B cell (primary cell): ENCODE data around the gene KRT39. TPM values are rescaled to one million over a fixed set of nuclear protein-coding genes. Genes with fewer than 3 reads are reported as not detected.

Source experiments
- ATAC-seq: fragments of 200-7000 bp; cut with Tn5 transposase; one replicate; pipeline ENCODE4 v1.10.0; 2021; ENCODE audit warnings: low read depth, mild to moderate bottlenecking, moderate number of reproducible peaks, moderate library complexity
- CTCF ChIA-PET: fragments of 350-600 bp; sonication (Branson Sonifier 250); formaldehyde crosslinking; loops from one replicate; lab custom pipeline; 2021; ENCODE audit warnings: antibody characterized with exemption, inconsistent platforms; lab: Charles Lee
- POLR2A ChIA-PET: fragments of 350-600 bp; sonication (Branson Sonifier 250); formaldehyde crosslinking; loops from one replicate; lab custom pipeline; 2021; ENCODE audit warnings: antibody characterized with exemption; lab: Charles Lee
- DNase-seq: peaks from one replicate; pipeline ENCODE4 v3.0.0; 2013
- H2AFZ ChIP-seq: 2 replicates; pipeline ENCODE4 v1.6.1; 2012; ENCODE audit warnings: mild to moderate bottlenecking, low read depth, low read length; ENCODE audit not compliant: insufficient read depth, poor library complexity, severe bottlenecking
- H3K27ac ChIP-seq, 2 donors: 1 replicate in 1 of 2; 2 replicates in 1 of 2; pipeline ENCODE4 v1.5.1; 2012 to 2013; ENCODE audit warnings: low read length in 2 of 2, mild to moderate bottlenecking in 2 of 2, moderate library complexity in 1 of 2
- H3K27me3 ChIP-seq, 4 experiments: fragments of 200-600 bp in 1 of 4; sonication (generic) in 1 of 4; replicated peaks in 1 of 4; 1 replicate in 2 of 4; 2 replicates in 2 of 4; pipeline versions ENCODE4 v1.6.1 to v1.7.0; 2013 to 2016; ENCODE audit warnings: low read length in 3 of 4, mild to moderate bottlenecking in 2 of 4, mixed read lengths in 1 of 4, moderate library complexity in 1 of 4; ENCODE audit not compliant: insufficient read depth in 4 of 4, control insufficient read depth in 3 of 4; ENCODE audit errors: control extremely low read depth in 1 of 4
- H3K36me3 ChIP-seq, 2 experiments: replicated peaks in 1 of 2; 1 replicate in 1 of 2; 2 replicates in 1 of 2; pipeline versions ENCODE4 v1.6.1 to v1.7.1; 2013; ENCODE audit warnings: low read length in 1 of 2; ENCODE audit not compliant: insufficient read depth in 2 of 2, control insufficient read depth in 1 of 2; ENCODE audit errors: control extremely low read depth in 1 of 2, extremely low read depth in 1 of 2
- H3K4me1 ChIP-seq, 2 donors: fragments of 200-600 bp in 1 of 2; sonication (generic) in 1 of 2; 1 replicate in 1 of 2; 2 replicates in 1 of 2; pipeline versions ENCODE4 v1.5.1 to v1.6.1; 2013 to 2017; ENCODE audit warnings: low read length in 2 of 2; ENCODE audit not compliant: control insufficient read depth in 2 of 2, insufficient read depth in 2 of 2
- H3K4me2 ChIP-seq: replicated peaks from 2 replicates; pipeline ENCODE3; 2012; ENCODE audit warnings: mild to moderate bottlenecking, low read depth, low read length; ENCODE audit not compliant: poor library complexity, severe bottlenecking
- H3K4me3 ChIP-seq, 5 experiments: fragments of 200-600 bp in 1 of 5; sonication (generic) in 1 of 5; 1 replicate in 3 of 5; 2 replicates in 2 of 5; pipeline versions ENCODE4 v1.5.1 to v1.7.0; 2011 to 2016; ENCODE audit warnings: low read length in 4 of 5, mild to moderate bottlenecking in 4 of 5, low read depth in 2 of 5, control low read depth in 1 of 5, moderate library complexity in 1 of 5; ENCODE audit not compliant: insufficient read depth in 1 of 5; ENCODE audit errors: control extremely low read depth in 1 of 5, extremely low read depth in 1 of 5
- H3K79me2 ChIP-seq: fragments of 200-600 bp; sonication (generic); one replicate; pipeline ENCODE4 v1.6.0; 2016; ENCODE audit warnings: low read length; ENCODE audit not compliant: control insufficient read depth, insufficient read depth
- H3K9ac ChIP-seq: fragments of 200-600 bp; sonication (generic); 2 replicates; pipeline ENCODE4 v1.6.1; 2017; ENCODE audit warnings: mild to moderate bottlenecking, low read length, moderate library complexity
- H3K9me3 ChIP-seq, 3 donors: one replicate each; pipeline versions ENCODE4 v1.6.1 to v1.7.1; 2013; ENCODE audit warnings: low read length in 2 of 3; ENCODE audit not compliant: control insufficient read depth in 2 of 3, insufficient read depth in 1 of 3; ENCODE audit errors: control extremely low read depth in 1 of 3
- H4K20me1 ChIP-seq: 2 replicates; pipeline ENCODE4 v1.6.0; 2012; ENCODE audit warnings: mild to moderate bottlenecking, low read length; ENCODE audit not compliant: insufficient read depth, control insufficient read depth, poor library complexity, severe bottlenecking
- H3K27ac Mint-ChIP-seq: one replicate; pipeline ENCODE4 v1.8.0; 2021; ENCODE audit warnings: mixed read lengths
- H3K27me3 Mint-ChIP-seq: one replicate; pipeline ENCODE4 v1.8.0; 2021; ENCODE audit warnings: mixed read lengths
- H3K4me1 Mint-ChIP-seq: one replicate; pipeline ENCODE4 v1.8.0; 2021; ENCODE audit warnings: mixed read lengths
- H3K4me3 Mint-ChIP-seq: one replicate; pipeline ENCODE4 v1.8.0; 2021; ENCODE audit warnings: mixed read lengths
- H3K9me3 Mint-ChIP-seq: one replicate; pipeline ENCODE4 v1.8.0; 2022; ENCODE audit warnings: mixed read lengths; ENCODE audit not compliant: insufficient read depth
- CTCF ChIP-seq: fragments of 200-600 bp; IDR thresholded peaks from one replicate; pipeline ENCODE4 v1.8.0; 2022; ENCODE audit warnings: antibody characterized with exemption, mild to moderate bottlenecking
- EZH2 ChIP-seq: IDR thresholded peaks from 2 replicates; pipeline ENCODE4 v1.6.1; 2012; ENCODE audit warnings: borderline replicate concordance, low read depth, mild to moderate bottlenecking, moderate library complexity, low read length; ENCODE audit not compliant: insufficient read depth, poor library complexity, severe bottlenecking
- WGBS: methylation state at CpG from one replicate; pipeline ENCODE4 v1.1.5; 2013; ENCODE audit warnings: missing lambda C conversion rate; ENCODE audit not compliant: insufficient coverage; 5-methylcytosine and 5-hydroxymethylcytosine counted together
- intact Hi-C: fragments of 100-400 bp; cut with micrococcal nuclease; formaldehyde crosslinking; loops from one replicate; pipeline ENCODE4 v1.10.0; 2022
- polyA plus RNA-seq: library from polyadenylated mRNA; depleted of rRNA; stranded (reverse); fragments of >200 nt; gene quantifications from 2 replicates; pipeline ENCODE4 v1.2.3, GENCODE V29; 2012
- total RNA-seq, 2 donors: library from RNA; stranded (reverse); fragments of 120-200 nt in 1 of 2; gene quantifications; 1 replicate in 1 of 2; 2 replicates in 1 of 2; pipeline versions ENCODE4 v1.2.3 to v1.2.4, GENCODE V29; 2013 to 2022

The KRT39 gene
- total and polyA plus RNA-seq, 2 donors (not counting 1 experiment from before 2014, with no cell fraction given) = not detected

GRCh38 chr17:40935624-40936023 lies 31.1 kb downstream of the KRT39 start:
- 100% methylated on average over 1 of the region's 3 CpGs for WGBS
- ATAC-seq = no peak
- no peaks in the 10 kb centered on the region for H3K79me2 ChIP-seq

GRCh38 chr17:40932608-40933007 lies 34.1 kb downstream of the KRT39 start:
- intact Hi-C loops = no loop called here

More at GRCh38 chr17:40935624-40936023, 31.1 kb downstream of the KRT39 start:
- TF ChIP-seq CTCF = no peak
- no peak for TF ChIP-seq EZH2
- no peak overlapping the region for H3K4me2 ChIP-seq
- Mint-ChIP-seq H3K4me3 (no peak overlapping the region), H3K9me3 (no peaks in the 10 kb centered on the region), H3K4me1 (no peaks in the 10 kb centered on the region), H3K27me3 (peaks cover 46% of the 10 kb centered on the region), H3K27ac (no peak overlapping the region)
- no peaks in the 10 kb centered on the region for H3K4me1 ChIP-seq
- no peak overlapping the region for H3K4me3 ChIP-seq
- no peak overlapping the region for H3K27ac ChIP-seq
- no peaks in the 10 kb centered on the region for H3K36me3 ChIP-seq
- no peaks in the 10 kb centered on the region for H4K20me1 ChIP-seq
- intact Hi-C loops = no loop called here
- no peak overlapping the region for H2AFZ ChIP-seq
- CTCF ChIA-PET = interaction anchor here (0.6 kb wide), 1 partner anchor 18 kb away, joined by 4 read pairs; no protein-coding TSS in a partner anchor
- no peaks in the 10 kb centered on the region for H3K9me3 ChIP-seq
- POLR2A ChIA-PET = no interaction called here
- no peak overlapping the region for H3K9ac ChIP-seq
- DNase-seq = no peak
- H3K27me3 ChIP-seq = peaks cover 0 to 3% (median 0%) of the 10 kb centered on the region in 4 experiments

More at GRCh38 chr17:40932608-40933007, 34.1 kb downstream of the KRT39 start:
- Mint-ChIP-seq H3K27me3 (peaks cover 45% of the 10 kb centered on the region), H3K4me3 (no peak overlapping the region), H3K9me3 (no peaks in the 10 kb centered on the region), H3K27ac (no peak overlapping the region), H3K4me1 (no peaks in the 10 kb centered on the region)
- Histone ChIP-seq H3K36me3 (no peaks in the 10 kb centered on the region), H2AFZ (no peak overlapping the region), H3K9me3 (no peaks in the 10 kb centered on the region), H3K4me2 (no peak overlapping the region), H4K20me1 (no peaks in the 10 kb centered on the region), H3K9ac (no peak overlapping the region), H3K27me3 (peaks cover 0 to 3% (median 1%) of the 10 kb centered on the region in 4 experiments), H3K79me2 (no peaks in the 10 kb centered on the region), H3K4me1 (no peaks in the 10 kb centered on the region), H3K27ac (no peak overlapping the region), H3K4me3 (no peak overlapping the region)
- ChIA-PET POLR2A (no interaction called here), CTCF (interaction anchor here (1.5 to 1.6 kb wide), 2 partner anchors 24 to 716 kb away, joined by 4 to 5 read pairs; no protein-coding TSS in a partner anchor)
- WGBS = no CpG with 5 or more reads among the region's 2 CpGs
- ATAC-seq = no peak
- DNase-seq = no peak
- no peak for TF ChIP-seq CTCF
- no peak for TF ChIP-seq EZH2
